Endothelial cell of umbilical vein (primary cell): ENCODE measurements around the gene GRIK3.

Experiments
- CTCF ChIP-seq, 2 donors: IDR thresholded peaks; 1 replicate in 1 of 2; 2 replicates in 1 of 2; pipeline ENCODE4 v1.5.1; 2011; ENCODE audit warnings: low read length in 2 of 2, mild to moderate bottlenecking in 2 of 2, moderate library complexity in 2 of 2, control low read depth in 1 of 2, inconsistent platforms in 1 of 2, low read depth in 1 of 2; ENCODE audit not compliant: insufficient read depth in 1 of 2; ENCODE audit errors: extremely low read depth in 1 of 2
- EZH2 ChIP-seq: IDR thresholded peaks from 2 replicates; pipeline ENCODE4 v1.6.1; 2012; ENCODE audit warnings: borderline replicate concordance, low read depth, mild to moderate bottlenecking, moderate library complexity, low read length, inconsistent platforms; ENCODE audit not compliant: severe bottlenecking
- POLR2A ChIP-seq: IDR thresholded peaks from 2 replicates; pipeline ENCODE4 v1.6.1; 2012; ENCODE audit warnings: low read depth, mild to moderate bottlenecking, control low read depth, low read length
- POLR2AphosphoS5 ChIP-seq: IDR thresholded peaks from 2 replicates; pipeline ENCODE4 v1.6.1; 2012; ENCODE audit warnings: low read depth, mild to moderate bottlenecking, control low read depth, low read length, moderate library complexity; ENCODE audit not compliant: insufficient read depth
- TF ChIP-seq, protein P1 (sequence below): IDR thresholded peaks from 2 replicates; pipeline ENCODE4 v1.6.1; 2011; ENCODE audit not compliant: insufficient read depth, insufficient read length

GRCh38 chr1:36792292-36792691 lies 242.0 kb downstream of the GRIK3 start:
- TF ChIP-seq CTCF (IDR thresholded peaks at IDR 0.05; ENCODE audit: extremely low read depth in 1 of 2, insufficient read depth in 1 of 2, low read depth in 1 of 2, low read length in 2 of 2): no peak
- TF ChIP-seq POLR2A: no peak
- no peak for TF ChIP-seq POLR2AphosphoS5
- TF ChIP-seq, protein P1, sequence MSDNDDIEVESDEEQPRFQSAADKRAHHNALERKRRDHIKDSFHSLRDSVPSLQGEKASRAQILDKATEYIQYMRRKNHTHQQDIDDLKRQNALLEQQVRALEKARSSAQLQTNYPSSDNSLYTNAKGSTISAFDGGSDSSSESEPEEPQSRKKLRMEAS: no peak
- no peak for TF ChIP-seq EZH2
